HG03520 (cell line): Measurements from ENCODE around the gene PFN4.
"Not testable (repeated sequence)": the region's sequence is repeated elsewhere in the genome, so short reads cannot be mapped to it uniquely, and the experiment has no call there.

Experiments
- ATAC-seq: cut with Tn5 transposase; IDR thresholded peaks from one replicate; pipeline ENCODE4 v1.9.1; 2021; ENCODE audit warnings: mild to moderate bottlenecking, moderate library complexity; ENCODE audit not compliant: unreplicated experiment

Gene PFN4

GRCh38 chr2:24115057-24115456 is 8.1 kb downstream of the PFN4 start:
- no peak for ATAC-seq

DNA sequence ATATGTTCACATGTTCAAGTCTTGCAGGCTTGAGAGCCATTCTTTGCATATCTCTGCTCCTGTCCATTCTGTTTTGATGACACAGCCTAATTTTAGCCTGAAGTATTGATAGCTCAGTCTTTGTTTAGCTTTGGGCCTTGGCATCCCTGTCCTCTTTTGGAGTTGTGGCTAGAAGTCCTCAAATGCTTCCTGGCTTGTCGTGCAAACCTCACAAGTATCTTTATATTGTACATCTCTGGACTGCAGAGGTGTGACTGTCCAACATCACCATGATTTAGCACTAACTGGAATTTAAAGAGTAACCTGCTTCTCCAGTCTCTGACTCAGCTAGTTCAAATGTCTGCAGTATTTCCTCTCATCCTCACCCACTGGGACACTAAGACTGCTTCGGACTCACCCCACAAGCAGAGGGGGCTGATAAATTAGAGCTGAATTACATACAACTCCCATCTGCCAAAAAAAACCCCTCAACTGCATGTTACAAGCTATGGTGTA is 11.7 kb downstream of the PFN4 start:
- no peak for ATAC-seq

GRCh38 chr2:24110660-24111303 is 12.4 kb downstream of the PFN4 start:
- ATAC-seq: no peak

GRCh38 chr2:24109431-24109830 is 13.7 kb downstream of the PFN4 start:
- not testable (repeated sequence) for ATAC-seq

- ATAC-seq: no peak
Observed at GRCh38 chr2:24107336-24107735, 15.8 kb downstream of the PFN4 start.

- ATAC-seq: no peak
Observed at GRCh38 chr2:24106786-24107185, 16.3 kb downstream of the PFN4 start.

- ATAC-seq: no peak
Observed at GRCh38 chr2:24105816-24106215, 17.3 kb downstream of the PFN4 start.

GRCh38 chr2:24104906-24105305 is 18.2 kb downstream of the PFN4 start:
- no peak for ATAC-seq

GRCh38 chr2:24104110-24104650 is 19.0 kb downstream of the PFN4 start:
- ATAC-seq: no peak

GRCh38 chr2:24102677-24103076 is 20.5 kb downstream of the PFN4 start:
- ATAC-seq: no peak

DNA sequence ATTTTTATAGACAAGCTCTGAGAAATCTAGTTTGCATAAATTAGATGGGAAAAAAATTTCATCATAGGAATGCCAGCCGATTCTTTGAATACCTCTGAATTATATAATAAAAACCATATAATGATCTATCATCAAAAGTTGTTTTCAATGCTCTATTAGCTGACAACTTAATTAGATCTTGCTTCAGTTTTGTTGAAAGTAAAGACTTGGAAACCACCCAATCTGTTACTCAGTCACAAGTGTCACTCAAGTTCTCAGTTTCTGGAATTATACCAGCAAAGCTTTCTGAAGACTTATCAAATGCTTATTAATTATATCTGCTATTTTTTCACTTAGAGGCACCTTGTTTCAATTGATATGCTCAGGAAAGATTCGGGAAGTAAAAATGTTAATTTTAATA is 21.1 kb downstream of the PFN4 start:
- ATAC-seq: no peak

GRCh38 chr2:24100732-24101131 is 22.4 kb downstream of the PFN4 start:
- ATAC-seq: not testable (repeated sequence)

DNA sequence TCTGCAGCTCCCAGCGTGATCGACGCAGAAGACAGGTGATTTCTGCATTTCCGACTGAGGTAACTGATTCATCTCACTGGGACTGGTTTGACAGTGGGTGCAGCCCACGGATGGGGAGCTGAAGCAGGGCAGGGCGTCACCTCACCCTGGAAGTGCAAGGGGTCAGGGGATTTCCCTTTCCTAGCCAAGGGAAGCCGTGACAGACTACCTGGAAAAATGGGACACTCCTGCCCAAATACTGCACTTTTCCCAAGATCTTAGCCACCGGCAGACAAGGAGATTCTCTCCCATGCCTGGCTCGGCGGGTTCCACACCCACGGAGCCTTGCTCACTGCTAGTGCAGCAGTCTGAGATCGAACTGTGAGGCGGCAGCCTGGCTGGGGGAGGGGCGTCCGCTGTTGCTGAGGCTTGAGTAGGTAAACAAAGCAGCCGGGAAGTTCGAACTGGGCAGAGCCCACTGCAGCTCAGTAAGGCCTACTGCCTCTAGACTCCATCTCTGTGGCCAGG is 27.9 kb downstream of the PFN4 start:
- not testable (repeated sequence) for ATAC-seq

- ATAC-seq: not testable (repeated sequence)
Observed at GRCh38 chr2:24093270-24093669, 29.9 kb downstream of the PFN4 start.

GRCh38 chr2:24088821-24089359 is 34.2 kb downstream of the PFN4 start:
- ATAC-seq: no peak

DNA sequence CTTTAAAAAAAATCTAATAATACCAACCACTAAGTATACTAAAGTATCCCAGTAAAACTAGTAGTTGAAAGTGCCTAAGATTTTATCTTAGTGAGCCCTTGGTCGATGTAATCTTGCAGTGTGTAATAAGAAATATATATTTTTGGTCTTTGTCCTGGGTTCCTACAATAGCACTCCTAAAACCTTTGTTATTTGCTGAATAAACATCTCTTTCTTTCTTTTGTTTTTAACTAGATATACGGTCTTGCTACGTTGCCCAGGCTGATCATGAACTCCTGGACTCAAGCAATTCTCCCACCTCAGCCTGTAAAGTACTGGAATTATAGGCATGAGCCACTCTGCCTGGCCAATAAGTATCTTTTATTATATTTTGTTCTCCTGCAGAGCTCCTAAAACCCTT is 36.1 kb downstream of the PFN4 start:
- no peak for ATAC-seq

GRCh38 chr2:24086241-24086640 is 36.9 kb downstream of the PFN4 start:
- no peak for ATAC-seq

GRCh38 chr2:24085200-24085489 is 38.0 kb downstream of the PFN4 start:
- ATAC-seq: no peak

DNA sequence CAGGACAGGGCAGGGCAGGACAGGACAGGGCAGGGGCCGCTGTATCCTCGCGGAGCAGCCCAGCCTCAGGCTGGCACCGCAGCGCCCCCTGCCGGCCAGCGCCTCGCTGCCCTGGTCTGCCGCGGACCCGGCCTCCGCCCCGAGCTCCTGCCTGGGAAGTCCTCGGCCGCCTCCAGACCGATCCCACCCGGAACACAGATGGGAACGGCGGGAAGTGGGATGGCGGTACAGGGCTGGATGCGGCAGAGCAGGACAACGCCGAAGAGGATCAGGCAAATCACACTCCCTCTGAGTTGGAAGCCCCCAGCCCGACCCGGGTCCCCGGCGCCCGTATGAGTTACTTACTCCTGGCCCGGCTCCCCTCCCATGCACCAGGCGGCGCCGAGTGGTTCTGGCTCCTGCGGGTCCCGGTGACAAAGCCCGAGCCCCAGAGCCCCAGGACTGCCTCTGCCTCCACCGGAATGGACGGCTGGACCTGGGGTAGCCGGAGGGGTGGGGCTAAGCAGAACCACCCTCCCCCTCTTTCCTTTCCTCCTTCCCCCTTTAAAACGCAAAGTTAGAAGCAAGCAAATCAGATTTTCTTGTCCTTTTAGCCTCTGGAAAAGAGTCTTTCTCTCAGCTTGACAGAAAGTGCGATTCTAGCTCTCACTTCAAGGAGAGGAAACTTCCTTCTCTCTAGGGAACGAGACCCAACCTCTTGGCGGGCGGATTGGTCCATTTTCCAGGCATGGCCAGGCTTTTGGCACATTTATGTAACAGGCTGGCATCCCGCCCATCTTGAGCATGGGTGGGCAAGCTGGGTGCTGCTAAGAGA is 38.5 kb downstream of the PFN4 start, which contains the start of gene TP53I3:
TP53I3 (minus strand) TSS at position 449 of the 814 bp plus-strand sequence. CDS start 508 bp downstream, outside the sequence.
- ATAC-seq: peak; percentile 73

- ATAC-seq: peak; percentile 74
Observed at GRCh38 chr2:24083567-24084385, 39.4 kb downstream of the PFN4 start.
